Stimulated activated CD4-positive, alpha-beta T cell treated with anti-CD3 and anti-CD28 coated beads, Interleukin-12 subunit alpha, Interleukin-12 subunit beta, amount 100 ng/mL, for 4 hours (primary cell): ENCODE results near the gene TULP1.
"Not testable (repeated sequence)": the region's sequence is repeated elsewhere in the genome, so short reads cannot be mapped to it uniquely, and the experiment has no call there.

ENCODE experiments used
- DNase-seq: peaks from one replicate; pipeline ENCODE4 v3.0.0-alpha.2; 2020

TULP1 gene

GRCh38 chr6:35519313-35520015 lies 6.8 kb upstream of the TULP1 start:
- no peak for DNase-seq

GRCh38 chr6:35518566-35519312 lies 6.0 kb upstream of the TULP1 start:
- no peak for DNase-seq

- DNase-seq, result not testable (repeated sequence)
These were observed 5.3 kb upstream of the TULP1 start for GRCh38 chr6:35517978-35518377.

GRCh38 chr6:35516712-35517111 lies 4.0 kb upstream of the TULP1 start:
- no peak for DNase-seq

GRCh38 chr6:35515939-35516338 lies 3.2 kb upstream of the TULP1 start:
- DNase-seq, result not testable (repeated sequence)

- no peak for DNase-seq
These were observed 1.9 kb upstream of the TULP1 start for GRCh38 chr6:35514587-35514986.

- DNase-seq, result no peak
These were observed 690 bp downstream of the TULP1 start for GRCh38 chr6:35512006-35512405.

GRCh38 chr6:35511562-35511941 lies 1.1 kb downstream of the TULP1 start:
- DNase-seq, result no peak

GRCh38 chr6:35510916-35511561 lies 1.7 kb downstream of the TULP1 start:
- no peak for DNase-seq

GRCh38 chr6:35508542-35508941 lies 4.2 kb downstream of the TULP1 start:
- no peak for DNase-seq

GRCh38 chr6:35508027-35508426 lies 4.7 kb downstream of the TULP1 start:
- DNase-seq, result no peak

- DNase-seq, result no peak
These were observed 5.5 kb downstream of the TULP1 start for GRCh38 chr6:35507221-35507620.

- no peak for DNase-seq
These were observed 6.2 kb downstream of the TULP1 start for GRCh38 chr6:35506536-35506935.

- no peak for DNase-seq
These were observed 6.7 kb downstream of the TULP1 start for GRCh38 chr6:35505999-35506412.

- DNase-seq, result no peak
These were observed 9.2 kb downstream of the TULP1 start for GRCh38 chr6:35503534-35503933.

- no peak for DNase-seq
These were observed 10.9 kb downstream of the TULP1 start for GRCh38 chr6:35501784-35502183.

GRCh38 chr6:35500782-35501181 lies 11.9 kb downstream of the TULP1 start:
- no peak for DNase-seq

- no peak for DNase-seq
These were observed 13.3 kb downstream of the TULP1 start for GRCh38 chr6:35499372-35499771.

- DNase-seq, result no peak
These were observed 14.2 kb downstream of the TULP1 start for GRCh38 chr6:35498422-35499067.

GRCh38 chr6:35497571-35498421 lies 14.9 kb downstream of the TULP1 start:
- DNase-seq, result peak; percentile 43

GRCh38 chr6:35496841-35497570 lies 15.7 kb downstream of the TULP1 start, which contains the start of gene TEAD3:
Gene TEAD3, minus strand, starts transcription at chr6:35497079.
- DNase-seq, result peak; percentile 58
